HFF-Myc (cell line): ENCODE results near the gene IL10RA.

Experiments
- DNase-seq: peaks from one replicate; pipeline ENCODE4 v3.0.0-alpha.2; 2011; ENCODE audit warnings: low read depth; ENCODE audit errors: extremely low read depth
- H3K4me3 ChIP-seq: replicated peaks from 2 replicates; pipeline ENCODE4 v1.5.1; 2011; ENCODE audit warnings: low read depth, mild to moderate bottlenecking, control low read depth, low read length
- CTCF ChIP-seq: IDR thresholded peaks from 2 replicates; pipeline ENCODE4 v1.5.1; 2012; ENCODE audit warnings: mild to moderate bottlenecking, low read depth, low read length, control low read depth; ENCODE audit errors: missing control alignments

Gene IL10RA

GRCh38 chr11:118027694-118028093 is 41.5 kb downstream of the IL10RA start:
- DNase-seq = no peak
- TF ChIP-seq CTCF = no peak
- no peak overlapping the region for H3K4me3 ChIP-seq

- TF ChIP-seq CTCF = no peak
- DNase-seq = no peak
- H3K4me3 ChIP-seq = no peak overlapping the region
Observed at GRCh38 chr11:118028626-118029025, 42.4 kb downstream of the IL10RA start.

GRCh38 chr11:118033443-118033842 is 47.2 kb downstream of the IL10RA start:
- TF ChIP-seq CTCF = no peak
- H3K4me3 ChIP-seq = no peak overlapping the region
- DNase-seq = no peak

GRCh38 chr11:118042141-118042540 is 55.9 kb downstream of the IL10RA start:
- TF ChIP-seq CTCF = no peak
- no peak overlapping the region for H3K4me3 ChIP-seq
- DNase-seq = no peak

GRCh38 chr11:118042796-118043195 is 56.6 kb downstream of the IL10RA start:
- no peak for DNase-seq
- no peak for TF ChIP-seq CTCF
- no peak overlapping the region for H3K4me3 ChIP-seq

GRCh38 chr11:118045191-118045590 is 59.0 kb downstream of the IL10RA start:
- no peak for DNase-seq
- TF ChIP-seq CTCF = no peak
- no peak overlapping the region for H3K4me3 ChIP-seq
